HTERT RPE-1 (cell line): ENCODE measurements around the gene SNX6.
"Not testable (repeated sequence)": the region's sequence is repeated elsewhere in the genome, so short reads cannot be mapped to it uniquely, and the experiment has no call there.

Experiments used
- in situ Hi-C: fragments of 300-500 bp; cut with MboI; formaldehyde crosslinking; loops from 4 replicates; pipeline ENCODE4 v1.14.3; 2020; ENCODE audit warnings: low sequenced_read_pairs

The SNX6 gene

GRCh38 chr14:34629657-34630529 lies at the start of gene SNX6:
Gene SNX6, minus strand, starts transcription at chr14:34630148. Its CDS starts 32 bp downstream, at chr14:34630116.
- in situ Hi-C loops = no loop called here

- in situ Hi-C loops = no loop called here
Observed at GRCh38 chr14:34678735-34679134, 48.8 kb upstream of the SNX6 start.

- in situ Hi-C loops = no loop called here
Observed at GRCh38 chr14:34678306-34678705, 48.4 kb upstream of the SNX6 start.

GRCh38 chr14:34676516-34677211 lies 46.7 kb upstream of the SNX6 start:
- in situ Hi-C loops = no loop called here

GRCh38 chr14:34673702-34674101 lies 43.8 kb upstream of the SNX6 start:
- in situ Hi-C loops = no loop called here

- in situ Hi-C loops = no loop called here
Observed at GRCh38 chr14:34671716-34672115, 41.8 kb upstream of the SNX6 start.

GRCh38 chr14:34668111-34668510 lies 38.2 kb upstream of the SNX6 start:
- in situ Hi-C loops = no loop called here

GRCh38 chr14:34667007-34667406 lies 37.1 kb upstream of the SNX6 start:
- in situ Hi-C loops = no loop called here

- in situ Hi-C loops = no loop called here
Observed at GRCh38 chr14:34665785-34666435, 36.0 kb upstream of the SNX6 start.

GRCh38 chr14:34662561-34663088 lies 32.7 kb upstream of the SNX6 start:
- in situ Hi-C loops = no loop called here

- in situ Hi-C loops = no loop called here
Observed at GRCh38 chr14:34660796-34661195, 30.8 kb upstream of the SNX6 start.

GRCh38 chr14:34655959-34656358 lies 26.0 kb upstream of the SNX6 start:
- in situ Hi-C loops = no loop called here

GRCh38 chr14:34653073-34653472 lies 23.1 kb upstream of the SNX6 start:
- in situ Hi-C loops = not testable (repeated sequence)

- in situ Hi-C loops = not testable (repeated sequence)
Observed at GRCh38 chr14:34652348-34652747, 22.4 kb upstream of the SNX6 start.

- in situ Hi-C loops = no loop called here
Observed at GRCh38 chr14:34650786-34651584, 21.0 kb upstream of the SNX6 start.

GRCh38 chr14:34650006-34650405 lies 20.1 kb upstream of the SNX6 start:
- in situ Hi-C loops = not testable (repeated sequence)

- in situ Hi-C loops = no loop called here
Observed at GRCh38 chr14:34649344-34649743, 19.4 kb upstream of the SNX6 start.

GRCh38 chr14:34646570-34647255 lies 16.8 kb upstream of the SNX6 start:
- in situ Hi-C loops = no loop called here

- in situ Hi-C loops = no loop called here
Observed at GRCh38 chr14:34643361-34643760, 13.4 kb upstream of the SNX6 start.

- in situ Hi-C loops = no loop called here
Observed at GRCh38 chr14:34642595-34642994, 12.6 kb upstream of the SNX6 start.
